ENCODE data around the gene SPRR4. TPM values are rescaled to one million over a fixed set of nuclear protein-coding genes. Genes with fewer than 3 reads are reported as not detected.

Gene SPRR4
- total RNA-seq, 1 experiment from 2014 or later: not detected

GRCh38 chr1:152940614-152941013, 29.8 kb upstream of the SPRR4 start:
- H3K27me3 ChIP-seq (replicated peaks; ENCODE audit: insufficient read depth, low read depth, low read length, poor library complexity): no peaks in the 10 kb centered on the region
- DNase-seq (ENCODE audit: low spot score): no peak
- H3K9me3 ChIP-seq (ENCODE audit: low read depth, low read length, poor library complexity, severe bottlenecking): no peaks in the 10 kb centered on the region
- H3K36me3 ChIP-seq (ENCODE audit: insufficient read depth, low read length, poor library complexity, severe bottlenecking): no peaks in the 10 kb centered on the region
- no peaks in the 10 kb centered on the region for H3K4me1 ChIP-seq (ENCODE audit: insufficient read depth, low read length, poor library complexity, severe bottlenecking)
- TF ChIP-seq EZH2 (IDR thresholded peaks at IDR 0.05; ENCODE audit: borderline replicate concordance, low read depth, low read length, poor library complexity, severe bottlenecking) (no peak), CTCF (conservative IDR thresholded peaks at IDR 0.05; ENCODE audit: low read depth, low read length) (no peak)
- intact Hi-C loops (cut with micrococcal nuclease; ENCODE audit: unreplicated experiment): no loop called here
- BruUV-seq (replicated peaks): no TSS peak
- ChIA-PET CTCF (no interaction called here), POLR2A (ENCODE audit: low non-redundant PET) (no interaction called here)
- no peak overlapping the region for H3K4me3 ChIP-seq (ENCODE audit: low read depth, low read length, poor library complexity, severe bottlenecking)
- H3K27ac ChIP-seq (ENCODE audit: low read depth, low read length, poor library complexity, severe bottlenecking): no peak overlapping the region

- Histone ChIP-seq H3K4me1 (ENCODE audit: insufficient read depth, low read length, poor library complexity, severe bottlenecking) (no peaks in the 10 kb centered on the region), H3K9me3 (ENCODE audit: low read depth, low read length, poor library complexity, severe bottlenecking) (no peaks in the 10 kb centered on the region), H3K4me3 (ENCODE audit: low read depth, low read length, poor library complexity, severe bottlenecking) (no peak overlapping the region), H3K36me3 (ENCODE audit: insufficient read depth, low read length, poor library complexity, severe bottlenecking) (no peaks in the 10 kb centered on the region), H3K27me3 (replicated peaks; ENCODE audit: insufficient read depth, low read depth, low read length, poor library complexity) (no peaks in the 10 kb centered on the region), H3K27ac (ENCODE audit: low read depth, low read length, poor library complexity, severe bottlenecking) (no peak overlapping the region)
- BruUV-seq (replicated peaks): no TSS peak
- intact Hi-C loops (cut with micrococcal nuclease; ENCODE audit: unreplicated experiment): no loop called here
- CTCF ChIA-PET: no interaction called here
- POLR2A ChIA-PET (ENCODE audit: low non-redundant PET): no interaction called here
- TF ChIP-seq EZH2 (IDR thresholded peaks at IDR 0.05; ENCODE audit: borderline replicate concordance, low read depth, low read length, poor library complexity, severe bottlenecking) (no peak), CTCF (conservative IDR thresholded peaks at IDR 0.05; ENCODE audit: low read depth, low read length) (no peak)
- no peak for DNase-seq (ENCODE audit: low spot score)
Measured at GRCh38 chr1:152941037-152941711, 29.3 kb upstream of the SPRR4 start.

- H3K27me3 ChIP-seq (replicated peaks; ENCODE audit: insufficient read depth, low read depth, low read length, poor library complexity): peaks cover 1% of the 10 kb centered on the region
- no TSS peak for BruUV-seq (replicated peaks)
- H3K9me3 ChIP-seq (ENCODE audit: low read depth, low read length, poor library complexity, severe bottlenecking): no peaks in the 10 kb centered on the region
- no peak overlapping the region for H3K4me3 ChIP-seq (ENCODE audit: low read depth, low read length, poor library complexity, severe bottlenecking)
- intact Hi-C loops (cut with micrococcal nuclease; ENCODE audit: unreplicated experiment): no loop called here
- DNase-seq (ENCODE audit: low spot score): no peak
- H3K36me3 ChIP-seq (ENCODE audit: insufficient read depth, low read length, poor library complexity, severe bottlenecking): no peaks in the 10 kb centered on the region
- TF ChIP-seq EZH2 (IDR thresholded peaks at IDR 0.05; ENCODE audit: borderline replicate concordance, low read depth, low read length, poor library complexity, severe bottlenecking): no peak
- no peak for TF ChIP-seq CTCF (conservative IDR thresholded peaks at IDR 0.05; ENCODE audit: low read depth, low read length)
- CTCF ChIA-PET: no interaction called here
- no peaks in the 10 kb centered on the region for H3K4me1 ChIP-seq (ENCODE audit: insufficient read depth, low read length, poor library complexity, severe bottlenecking)
- POLR2A ChIA-PET (ENCODE audit: low non-redundant PET): no interaction called here
- H3K27ac ChIP-seq (ENCODE audit: low read depth, low read length, poor library complexity, severe bottlenecking): no peak overlapping the region
Measured at GRCh38 chr1:152942161-152942560, 28.3 kb upstream of the SPRR4 start.

Data from A673 (cell line).